GM12875 (cell line): ENCODE measurements around the gene PDE8B.

Source experiments
- H3K4me3 ChIP-seq: one replicate; pipeline ENCODE4 v1.5.1; 2011; ENCODE audit warnings: low read depth, low read length, control low read depth
- TF ChIP-seq, protein P1 (sequence below): IDR thresholded peaks from 2 replicates; pipeline ENCODE4 v1.5.1; 2011; ENCODE audit warnings: low read depth, mild to moderate bottlenecking, control low read depth, inconsistent platforms, low read length, moderate library complexity, borderline replicate concordance; ENCODE audit not compliant: insufficient read depth

The PDE8B gene

DNA sequence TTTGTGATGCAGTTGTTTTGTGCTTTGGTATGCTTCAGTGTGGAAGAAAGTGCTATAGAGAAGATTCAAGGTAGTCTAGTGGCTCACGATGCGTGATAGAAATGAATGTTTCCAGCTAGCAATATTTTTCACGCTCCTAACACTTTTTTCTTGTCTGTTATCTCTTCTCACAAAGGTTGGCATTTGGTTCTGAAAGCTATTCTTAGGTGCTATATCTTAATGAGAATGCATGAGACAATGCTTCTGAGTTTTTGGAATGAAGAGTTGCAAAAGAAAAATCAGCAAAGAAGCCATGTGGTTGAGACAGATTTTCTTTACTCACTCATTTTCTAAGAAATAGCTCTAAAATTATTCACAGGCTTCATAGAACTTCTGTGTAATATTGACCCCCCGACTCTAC, 122.6 kb downstream of the PDE8B start:
- no peak overlapping the region for H3K4me3 ChIP-seq
- TF ChIP-seq, protein P1, sequence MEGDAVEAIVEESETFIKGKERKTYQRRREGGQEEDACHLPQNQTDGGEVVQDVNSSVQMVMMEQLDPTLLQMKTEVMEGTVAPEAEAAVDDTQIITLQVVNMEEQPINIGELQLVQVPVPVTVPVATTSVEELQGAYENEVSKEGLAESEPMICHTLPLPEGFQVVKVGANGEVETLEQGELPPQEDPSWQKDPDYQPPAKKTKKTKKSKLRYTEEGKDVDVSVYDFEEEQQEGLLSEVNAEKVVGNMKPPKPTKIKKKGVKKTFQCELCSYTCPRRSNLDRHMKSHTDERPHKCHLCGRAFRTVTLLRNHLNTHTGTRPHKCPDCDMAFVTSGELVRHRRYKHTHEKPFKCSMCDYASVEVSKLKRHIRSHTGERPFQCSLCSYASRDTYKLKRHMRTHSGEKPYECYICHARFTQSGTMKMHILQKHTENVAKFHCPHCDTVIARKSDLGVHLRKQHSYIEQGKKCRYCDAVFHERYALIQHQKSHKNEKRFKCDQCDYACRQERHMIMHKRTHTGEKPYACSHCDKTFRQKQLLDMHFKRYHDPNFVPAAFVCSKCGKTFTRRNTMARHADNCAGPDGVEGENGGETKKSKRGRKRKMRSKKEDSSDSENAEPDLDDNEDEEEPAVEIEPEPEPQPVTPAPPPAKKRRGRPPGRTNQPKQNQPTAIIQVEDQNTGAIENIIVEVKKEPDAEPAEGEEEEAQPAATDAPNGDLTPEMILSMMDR, result no peak

DNA sequence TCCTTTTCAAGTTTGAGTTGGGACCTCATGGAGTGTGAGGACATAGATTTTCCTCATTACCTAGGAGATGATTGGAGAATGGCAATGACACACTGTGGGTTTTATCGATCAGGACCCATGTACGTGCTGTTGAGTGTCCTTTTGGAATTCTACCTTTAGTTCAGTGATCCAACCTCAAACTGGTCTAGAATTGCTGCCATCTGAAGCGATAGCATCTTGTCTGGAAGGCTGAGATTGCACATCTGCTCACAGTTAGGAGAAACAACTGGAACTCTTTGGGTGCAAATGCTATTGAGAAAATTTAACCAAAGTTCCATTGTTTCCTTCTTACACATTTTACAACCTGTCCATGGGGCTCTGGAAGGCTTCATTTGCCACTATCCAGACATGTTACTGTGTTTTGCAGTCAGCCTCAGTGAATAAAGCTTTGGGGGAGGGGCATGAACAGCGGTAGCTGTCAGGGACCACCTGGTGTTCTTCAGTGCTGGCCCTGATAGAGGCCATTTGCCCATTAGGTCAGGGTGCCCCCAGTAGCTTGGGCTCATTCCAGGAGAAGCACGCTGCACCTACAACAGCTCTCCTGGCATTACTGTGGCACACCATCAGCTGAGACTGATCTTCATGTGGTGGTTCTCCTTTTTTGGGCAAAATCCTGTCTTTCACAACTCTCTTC, 123.1 kb downstream of the PDE8B start:
- TF ChIP-seq, protein P1, result no peak
- H3K4me3 ChIP-seq, result no peak overlapping the region

DNA sequence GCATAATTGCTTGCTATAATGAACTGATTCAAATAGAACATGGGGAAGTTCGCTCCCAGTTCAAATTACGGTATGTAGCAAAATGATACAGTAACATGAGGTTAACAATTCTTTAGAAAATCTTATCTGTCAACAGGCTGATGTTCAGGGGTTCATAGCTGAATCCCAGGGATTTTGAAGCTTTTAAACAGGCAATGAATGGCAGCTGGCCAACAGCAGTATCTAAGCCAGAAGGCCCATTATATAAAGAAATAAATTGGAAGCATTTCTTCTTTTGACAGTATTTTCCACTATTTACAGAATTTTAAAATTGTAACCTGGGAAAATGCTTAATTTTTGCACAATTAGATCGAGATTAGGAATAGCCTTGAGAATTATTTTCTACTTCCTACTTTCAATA, 126.8 kb downstream of the PDE8B start:
- no peak overlapping the region for H3K4me3 ChIP-seq
- TF ChIP-seq, protein P1, result no peak

- TF ChIP-seq, protein P1, result no peak
Observed at GRCh38 chr5:77337686-77338085, 127.2 kb downstream of the PDE8B start.

DNA sequence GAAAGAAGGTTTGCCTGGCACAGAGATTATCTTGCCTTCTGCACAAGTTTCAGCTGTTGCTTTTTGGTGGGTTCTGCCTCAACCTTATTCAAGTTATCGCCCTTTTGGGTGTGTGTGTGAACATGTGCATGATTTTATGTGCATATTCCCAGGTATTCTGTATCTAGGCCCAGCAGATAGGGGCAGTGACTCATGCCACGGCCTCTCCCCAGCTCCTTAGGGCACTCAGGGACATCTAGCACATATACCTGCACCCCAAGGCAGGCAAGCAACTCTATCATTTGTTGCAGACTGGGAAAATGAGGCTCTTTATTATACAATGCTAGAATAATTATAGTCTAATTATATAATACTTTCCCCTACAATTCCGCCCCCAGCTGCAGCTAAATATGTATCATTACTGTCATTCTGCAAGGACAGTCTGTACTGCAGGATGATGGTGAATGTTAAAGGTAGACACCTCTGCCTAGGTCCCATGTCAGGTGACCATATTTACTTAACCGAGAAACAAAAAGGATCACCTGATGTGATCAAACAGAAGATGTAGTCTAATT, 128.9 kb downstream of the PDE8B start:
- TF ChIP-seq, protein P1, result no peak
- H3K4me3 ChIP-seq, result no peak overlapping the region

More at GRCh38 chr5:77337686-77338085, 127.2 kb downstream of the PDE8B start:
- H3K4me3 ChIP-seq, result no peak overlapping the region

GRCh38 chr5:77343165-77343564, 132.7 kb downstream of the PDE8B start:
- H3K4me3 ChIP-seq, result no peak overlapping the region
- TF ChIP-seq, protein P1, result no peak
